GM18907 (cell line): ENCODE results near the gene COPB2.
A peak's percentile ranks its signal among the peaks of the same experiment; 100 is the strongest.
"Not testable (repeated sequence)": the region's sequence is repeated elsewhere in the genome, so short reads cannot be mapped to it uniquely, and the experiment has no call there.

Experiments used
- ATAC-seq: cut with Tn5 transposase; IDR thresholded peaks from one replicate; pipeline ENCODE4 v1.9.1; 2021; ENCODE audit warnings: mild to moderate bottlenecking, moderate library complexity; ENCODE audit not compliant: unreplicated experiment

Gene COPB2

DNA sequence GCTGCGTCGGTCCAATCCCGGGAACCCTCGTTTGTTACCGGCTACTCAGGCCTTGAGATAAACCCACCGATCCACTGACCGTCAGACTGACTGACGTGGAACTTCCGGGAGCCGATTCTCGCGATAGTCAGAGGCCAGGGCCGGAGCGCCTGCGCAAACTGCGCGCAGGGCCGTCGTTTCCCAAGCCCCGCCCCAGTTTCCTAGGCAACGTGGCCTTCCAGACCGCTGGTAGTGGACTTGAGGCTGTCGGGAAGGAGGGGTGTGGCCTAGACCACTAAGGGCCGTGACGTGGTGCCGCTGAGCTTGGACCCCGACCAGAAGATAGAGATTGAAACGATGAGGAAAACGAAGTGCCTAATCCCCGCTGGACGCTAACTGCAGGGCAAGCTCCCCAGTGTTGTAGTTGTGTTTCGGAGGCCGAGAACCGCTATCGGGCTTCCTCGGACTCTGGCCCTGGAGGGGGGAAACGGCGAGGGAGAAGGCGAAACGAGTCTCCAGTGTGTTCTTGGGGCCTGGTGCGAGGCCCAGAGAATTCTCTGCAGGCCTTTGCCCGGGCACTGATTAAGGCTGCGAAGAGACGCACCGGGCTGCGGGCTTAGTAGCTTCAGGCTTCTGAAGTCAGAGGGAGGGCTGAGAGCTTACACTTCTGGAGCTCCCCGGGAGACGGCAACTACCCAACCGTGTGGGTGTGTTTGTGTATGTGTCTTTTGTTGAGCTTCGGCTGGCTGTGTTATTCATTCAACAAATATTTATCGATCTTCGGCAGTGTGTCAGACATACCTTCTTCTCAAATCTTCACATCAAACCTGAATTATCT is at the start of gene COPB2:
Gene COPB2 (minus strand): TSS at position 96 of the 817 bp plus-strand sequence. CDS start 97 bp downstream, outside the sequence.
- ATAC-seq, result peak; percentile 99

DNA sequence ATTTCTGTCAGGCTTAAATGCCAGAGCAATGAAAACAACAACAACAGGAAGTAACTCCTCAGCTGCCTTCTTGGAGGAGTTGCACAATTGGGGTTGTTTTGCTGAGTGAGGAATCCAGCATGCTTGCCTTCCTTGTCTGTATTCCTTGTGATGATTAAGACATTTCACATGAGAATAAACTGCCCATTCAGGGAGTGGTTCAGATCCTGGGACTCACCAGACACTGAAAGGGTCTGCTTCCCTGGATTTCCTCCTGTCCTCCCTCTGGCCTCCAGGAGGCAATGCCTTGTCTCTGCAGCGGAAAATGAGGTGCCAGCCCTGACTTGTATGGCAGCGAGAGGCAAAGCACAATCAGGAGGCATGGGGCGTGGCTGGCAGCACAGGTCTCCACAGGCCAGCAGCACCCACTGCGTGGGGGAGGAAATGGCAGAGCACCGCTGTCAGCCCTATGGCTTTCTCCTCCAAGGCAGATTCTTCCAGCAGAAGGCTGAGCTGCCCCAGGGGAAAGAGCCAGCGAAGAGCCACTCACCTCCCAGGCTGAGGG is 45.4 kb upstream of the COPB2 start:
- ATAC-seq, result no peak

DNA sequence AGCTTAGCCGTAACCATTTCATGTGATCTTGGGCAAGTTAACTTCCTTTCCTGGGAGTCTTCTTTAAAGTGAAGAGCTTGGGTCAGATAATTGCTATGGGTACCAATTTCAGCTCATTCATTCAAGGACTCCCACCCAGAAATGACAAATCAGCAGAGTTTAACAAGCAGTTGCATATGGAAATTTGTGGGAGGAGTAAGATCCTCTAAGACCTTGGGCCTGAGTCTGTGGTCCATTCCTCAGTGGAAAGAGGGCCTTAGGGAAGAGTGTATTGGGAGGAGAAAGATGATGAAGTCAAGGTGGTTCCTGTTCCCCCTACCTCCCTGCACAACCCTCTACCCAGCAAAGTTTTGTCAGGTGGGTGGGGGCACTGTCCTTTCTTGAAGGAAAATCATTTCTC is 44.8 kb upstream of the COPB2 start:
- ATAC-seq, result no peak

DNA sequence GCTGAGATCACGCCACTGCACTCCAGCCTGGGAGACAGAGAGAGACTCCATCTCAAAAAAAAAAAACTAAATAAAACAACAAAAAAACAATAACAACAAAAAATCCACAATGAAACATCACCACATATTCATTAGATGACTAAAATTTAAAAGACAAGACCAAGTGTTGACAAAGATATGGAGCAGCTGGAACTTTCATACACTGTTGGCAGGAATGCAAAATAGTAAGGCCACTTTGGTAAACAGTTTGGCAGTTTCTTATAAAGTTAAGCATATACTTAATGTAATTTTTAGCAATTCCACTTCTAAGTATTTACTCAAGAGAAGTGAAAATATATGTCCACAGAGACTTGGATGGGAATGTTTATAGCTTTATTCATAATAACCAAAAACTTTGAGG is 43.6 kb upstream of the COPB2 start:
- no peak for ATAC-seq

GRCh38 chr3:139430493-139430892 is 41.0 kb upstream of the COPB2 start:
- ATAC-seq, result no peak

DNA sequence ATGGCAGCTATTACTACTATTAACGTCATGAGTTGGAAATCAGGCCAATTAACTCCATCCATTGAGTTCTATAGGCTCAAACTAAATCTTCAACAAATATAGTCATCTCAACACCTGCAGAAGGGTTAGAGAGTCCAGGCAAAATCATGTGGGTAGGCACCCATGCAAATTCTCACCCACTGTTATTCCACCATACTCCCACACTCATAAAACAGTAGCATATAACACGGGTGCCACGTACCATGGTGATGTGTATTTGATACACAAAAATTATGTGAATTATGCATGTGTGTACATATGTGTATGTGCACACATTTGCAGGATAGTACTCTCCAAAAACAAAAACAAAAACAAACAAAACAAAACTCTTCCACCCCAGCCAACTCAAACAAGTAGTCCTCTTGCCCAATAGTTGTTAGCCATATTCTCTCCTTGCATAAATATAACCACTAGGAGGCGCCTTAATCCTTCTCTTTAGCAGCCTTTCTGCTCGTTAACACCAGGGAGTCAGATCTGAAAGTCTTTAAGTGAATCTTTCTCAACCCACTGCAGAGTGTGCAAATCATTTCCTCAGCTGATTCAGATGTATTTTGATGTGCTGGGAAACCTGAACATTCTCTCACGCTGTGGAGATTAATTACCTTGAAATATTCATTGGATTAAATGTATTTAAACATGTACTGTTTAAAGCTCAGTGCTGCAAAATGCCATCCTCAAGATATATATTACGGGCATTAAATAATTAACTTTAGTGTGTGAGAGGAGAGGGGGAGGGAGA is 38.0 kb upstream of the COPB2 start:
- peak; percentile 74 for ATAC-seq

GRCh38 chr3:139425745-139426400 is 36.4 kb upstream of the COPB2 start:
- ATAC-seq, result no peak

DNA sequence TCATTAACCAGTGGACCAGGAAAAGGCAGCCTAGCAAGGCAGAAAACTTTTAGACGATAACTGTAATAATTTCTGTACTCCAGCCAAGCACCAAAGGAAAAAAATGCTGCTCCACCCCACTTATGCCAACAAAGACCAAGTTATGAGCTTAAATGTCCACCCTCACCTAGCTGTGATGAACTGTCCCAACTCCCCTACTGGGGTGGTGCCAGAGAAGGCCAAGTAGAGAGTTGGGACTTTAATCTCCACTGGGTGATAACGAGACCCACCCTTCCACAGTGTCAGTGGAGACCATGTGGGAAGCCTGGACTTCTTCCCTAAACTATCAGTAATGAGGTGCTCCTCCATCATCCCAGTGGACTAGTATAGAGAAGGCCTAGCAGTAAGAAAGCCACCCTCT is 33.8 kb upstream of the COPB2 start:
- no peak for ATAC-seq

- ATAC-seq, result no peak
Observed at GRCh38 chr3:139421460-139421859, 32.0 kb upstream of the COPB2 start.

DNA sequence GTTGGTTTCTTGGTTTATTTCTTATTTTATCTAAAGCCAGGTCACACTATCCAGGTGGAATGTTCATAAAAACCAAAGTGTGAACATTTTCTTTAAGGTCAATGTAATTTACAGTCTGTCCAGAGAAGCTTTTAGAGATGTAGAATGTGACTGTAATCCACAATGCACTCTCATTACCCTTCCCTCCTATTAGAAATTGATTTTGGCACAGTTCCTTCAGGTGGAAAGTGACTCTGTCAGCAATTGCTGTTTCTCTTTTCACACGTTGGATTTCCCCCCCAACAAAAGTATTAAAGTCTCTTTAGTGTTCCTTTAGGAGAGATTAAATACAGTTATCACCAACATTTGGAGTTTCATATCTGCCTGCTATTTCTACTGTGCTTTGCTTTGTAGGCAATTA is 31.6 kb upstream of the COPB2 start:
- ATAC-seq, result no peak

- no peak for ATAC-seq
Observed at GRCh38 chr3:139418144-139418543, 28.7 kb upstream of the COPB2 start.

- no peak for ATAC-seq
Observed at GRCh38 chr3:139416275-139416674, 26.8 kb upstream of the COPB2 start.

DNA sequence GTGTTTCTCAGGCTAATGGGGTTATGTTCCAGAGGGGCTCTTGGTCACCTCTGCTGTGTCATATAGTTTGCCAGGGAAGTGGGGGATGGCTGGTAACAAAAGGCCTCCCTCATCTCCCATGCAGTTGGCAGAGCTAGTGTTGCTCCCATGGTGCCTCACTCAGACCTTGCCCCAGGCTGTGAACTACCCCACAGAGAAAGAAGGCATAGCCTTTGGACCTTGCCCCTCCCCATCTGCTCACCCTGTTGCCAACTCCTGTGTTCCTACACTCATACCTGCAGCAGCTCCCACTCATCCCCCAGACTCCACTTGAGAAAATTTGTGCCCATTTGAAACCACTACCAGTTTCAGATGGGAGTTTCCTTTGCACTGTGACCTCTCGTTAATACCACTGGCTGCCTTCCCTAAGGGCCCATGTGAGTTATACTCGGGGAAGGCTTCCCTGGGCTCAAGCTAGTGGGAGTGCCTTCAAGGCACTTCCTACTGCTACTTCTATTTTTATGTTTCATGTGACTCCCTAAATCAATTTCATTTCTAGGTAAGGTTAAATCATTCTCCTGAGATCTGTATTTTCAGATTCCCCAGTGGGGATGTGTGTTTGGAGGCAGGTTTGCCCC is 25.3 kb upstream of the COPB2 start:
- ATAC-seq, result no peak

DNA sequence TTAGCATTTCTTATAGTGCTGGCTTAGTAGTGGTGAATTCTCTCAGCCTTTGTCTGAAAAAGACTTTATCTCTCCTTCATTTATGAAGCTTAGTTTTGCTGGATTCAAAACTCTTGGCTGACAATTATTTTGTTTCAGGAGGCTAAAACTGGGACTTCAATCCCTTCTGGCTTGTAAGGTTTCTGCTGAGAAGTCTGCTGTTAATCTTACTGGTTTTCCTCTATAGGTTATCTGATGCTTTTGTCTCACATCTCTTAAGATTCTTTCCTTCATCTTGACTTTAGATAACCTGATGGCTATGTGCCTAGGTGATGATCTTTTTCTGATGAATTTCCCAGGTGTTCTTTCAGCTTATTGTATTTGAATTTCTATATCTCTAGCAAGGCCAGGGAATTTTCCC is 23.4 kb upstream of the COPB2 start:
- not testable (repeated sequence) for ATAC-seq

GRCh38 chr3:139401155-139401554 is 11.7 kb upstream of the COPB2 start:
- ATAC-seq, result not testable (repeated sequence)

DNA sequence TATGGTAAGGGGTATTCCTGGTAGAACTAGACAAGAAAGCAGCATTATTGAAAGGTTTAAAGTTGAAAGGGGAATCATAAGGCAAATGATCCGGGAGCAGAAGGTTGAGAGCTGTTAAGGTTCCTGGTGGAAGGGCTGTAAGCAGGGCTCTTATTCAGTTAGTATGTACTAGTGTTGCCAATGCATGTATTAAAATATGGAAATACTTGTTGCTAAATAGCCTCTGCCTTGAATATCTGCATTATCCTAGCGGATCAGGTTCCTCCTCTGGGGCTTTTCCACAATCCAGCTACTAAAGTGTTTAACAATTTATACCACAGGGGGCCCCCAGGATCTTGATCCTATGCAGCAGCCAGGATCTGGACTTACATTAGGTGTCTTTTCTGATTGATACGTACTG is 7.3 kb upstream of the COPB2 start:
- no peak for ATAC-seq

GRCh38 chr3:139394116-139394515 is 4.7 kb upstream of the COPB2 start:
- ATAC-seq, result no peak

DNA sequence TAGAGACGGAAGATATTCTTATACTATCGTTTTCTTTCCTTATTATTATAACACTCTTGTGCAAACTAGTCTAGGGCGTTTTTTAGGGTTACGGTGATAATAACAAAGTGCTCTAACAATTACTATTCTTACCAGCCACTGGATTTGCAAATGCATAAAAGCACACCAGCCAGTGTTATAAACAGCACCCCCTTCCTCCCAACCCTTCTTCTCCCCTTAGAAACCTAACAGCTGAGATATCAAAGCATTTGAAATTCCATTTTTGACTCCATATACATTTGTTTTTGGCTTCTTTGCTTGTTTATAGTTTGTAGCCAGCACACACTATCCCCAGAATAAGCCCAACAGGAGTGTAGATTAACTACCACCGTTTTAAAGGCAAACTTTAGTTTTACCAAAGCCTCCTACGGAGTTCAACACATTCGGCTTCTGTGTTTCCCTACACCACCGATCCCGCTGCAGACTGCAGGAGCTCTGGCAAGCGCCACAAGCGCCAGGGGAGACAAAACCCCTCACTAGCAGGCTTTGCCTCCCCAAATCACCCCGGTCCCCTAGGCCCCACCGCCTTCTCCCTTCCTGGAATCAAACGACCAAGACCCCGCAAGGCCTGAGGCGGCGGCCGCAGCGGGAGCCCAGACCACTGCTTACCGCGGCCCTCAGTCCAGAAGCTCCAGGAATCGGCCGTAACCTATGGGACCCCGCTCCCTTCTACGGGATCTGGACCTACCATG is 461 bp downstream of the COPB2 start:
- ATAC-seq, result peak; percentile 26

- ATAC-seq, result no peak
Observed at GRCh38 chr3:139388077-139388476, 1.4 kb downstream of the COPB2 start.

GRCh38 chr3:139382291-139382690 is 7.2 kb downstream of the COPB2 start:
- not testable (repeated sequence) for ATAC-seq
